Fibroblast of skin of left biceps (primary cell): ENCODE data around the gene ALDH16A1.
"Not testable (repeated sequence)": the region's sequence is repeated elsewhere in the genome, so short reads cannot be mapped to it uniquely, and the experiment has no call there.

Source experiments
- DNase-seq, 2 experiments: peaks; one replicate each; pipeline ENCODE4 v3.0.0-alpha.2; 2013; ENCODE audit warnings: low read depth in 2 of 2

Gene ALDH16A1

DNA sequence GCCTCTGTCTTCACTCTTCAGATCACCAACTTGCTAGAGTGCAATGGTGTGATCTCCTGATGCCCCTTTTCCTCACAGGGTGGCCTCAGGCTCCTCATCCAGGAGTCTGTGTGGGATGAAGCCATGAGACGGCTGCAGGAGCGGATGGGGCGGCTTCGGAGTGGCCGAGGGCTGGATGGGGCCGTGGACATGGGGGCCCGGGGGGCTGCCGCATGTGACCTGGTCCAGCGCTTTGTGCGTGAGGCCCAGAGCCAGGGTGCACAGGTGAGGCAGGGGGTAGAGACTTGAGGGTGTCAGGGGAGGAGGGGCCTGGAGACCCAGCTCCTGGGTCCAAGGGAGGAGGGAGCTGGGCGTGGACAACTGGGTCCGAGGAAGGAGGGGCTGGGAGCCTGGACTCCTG, 9.5 kb downstream of the ALDH16A1 start:
- DNase-seq, result no peak

DNA sequence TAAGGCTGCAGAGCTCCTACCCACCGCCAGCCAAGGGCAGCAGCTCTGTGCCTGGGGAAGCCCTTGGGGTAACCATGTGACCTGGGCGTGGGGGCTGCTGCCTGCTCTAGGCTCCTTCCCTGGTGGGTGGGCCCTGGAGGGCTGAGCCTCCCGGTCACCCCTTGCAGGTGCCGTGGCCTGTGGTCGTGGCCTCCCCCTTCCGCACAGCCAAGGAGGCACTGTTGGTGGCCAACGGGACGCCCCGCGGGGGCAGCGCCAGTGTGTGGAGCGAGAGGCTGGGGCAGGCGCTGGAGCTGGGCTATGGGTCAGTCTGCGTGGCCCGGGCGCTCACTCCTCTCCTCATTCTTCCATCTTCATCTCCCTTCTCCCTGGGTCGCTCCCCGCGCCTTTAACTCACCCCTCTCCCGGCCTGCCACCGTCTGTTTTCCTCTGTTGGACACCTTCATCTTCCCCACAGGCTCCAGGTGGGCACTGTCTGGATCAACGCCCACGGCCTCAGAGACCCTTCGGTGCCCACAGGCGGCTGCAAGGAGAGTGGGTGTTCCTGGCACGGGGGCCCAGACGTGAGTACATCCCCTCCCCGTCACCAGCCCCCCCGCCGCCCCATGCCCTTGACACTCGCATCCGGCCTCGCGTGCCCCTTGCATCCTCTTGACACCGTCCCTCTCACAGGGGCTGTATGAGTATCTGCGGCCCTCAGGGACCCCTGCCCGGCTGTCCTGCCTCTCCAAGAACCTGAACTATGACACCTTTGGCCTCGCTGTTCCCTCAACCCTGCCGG, 11.1 kb downstream of the ALDH16A1 start:
- no peak for DNase-seq

DNA sequence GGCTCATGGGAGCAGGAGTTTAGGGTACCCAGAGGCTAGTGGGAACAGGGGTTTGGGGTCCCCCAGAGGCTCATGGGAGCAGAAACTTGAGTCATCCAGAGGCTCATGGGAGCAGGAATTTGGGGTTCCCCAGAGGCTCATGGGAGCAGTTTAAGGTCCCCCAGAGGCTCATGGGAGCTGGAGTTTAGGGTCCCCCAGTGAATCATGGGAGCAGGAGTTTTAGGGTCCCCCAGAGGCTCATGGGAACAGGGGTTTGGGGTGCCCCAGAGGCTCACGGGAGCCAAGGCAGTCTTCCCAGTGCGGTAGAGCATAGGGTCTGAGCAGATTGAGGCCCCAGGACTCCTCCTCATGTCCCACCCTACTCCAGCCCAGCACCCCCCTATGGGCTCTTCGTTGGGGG, 12.3 kb downstream of the ALDH16A1 start:
- no peak for DNase-seq

DNA sequence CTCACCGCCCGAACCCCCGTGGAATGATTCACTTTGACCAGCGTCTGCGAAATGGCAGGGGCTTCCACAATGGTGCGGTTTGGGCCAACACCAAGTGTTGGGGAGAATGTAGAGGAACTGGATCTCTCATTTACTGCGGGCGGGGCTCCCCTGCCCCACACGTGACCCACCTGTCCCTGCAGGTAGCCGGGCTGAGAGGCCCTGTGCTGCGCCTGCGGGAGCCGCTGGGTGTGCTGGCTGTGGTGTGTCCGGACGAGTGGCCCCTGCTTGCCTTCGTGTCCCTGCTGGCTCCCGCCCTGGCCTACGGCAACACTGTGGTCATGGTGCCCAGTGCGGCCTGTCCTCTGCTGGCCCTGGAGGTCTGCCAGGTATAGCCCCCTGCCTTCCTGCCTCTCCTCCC, 15.2 kb downstream of the ALDH16A1 start:
- DNase-seq, result no peak

DNA sequence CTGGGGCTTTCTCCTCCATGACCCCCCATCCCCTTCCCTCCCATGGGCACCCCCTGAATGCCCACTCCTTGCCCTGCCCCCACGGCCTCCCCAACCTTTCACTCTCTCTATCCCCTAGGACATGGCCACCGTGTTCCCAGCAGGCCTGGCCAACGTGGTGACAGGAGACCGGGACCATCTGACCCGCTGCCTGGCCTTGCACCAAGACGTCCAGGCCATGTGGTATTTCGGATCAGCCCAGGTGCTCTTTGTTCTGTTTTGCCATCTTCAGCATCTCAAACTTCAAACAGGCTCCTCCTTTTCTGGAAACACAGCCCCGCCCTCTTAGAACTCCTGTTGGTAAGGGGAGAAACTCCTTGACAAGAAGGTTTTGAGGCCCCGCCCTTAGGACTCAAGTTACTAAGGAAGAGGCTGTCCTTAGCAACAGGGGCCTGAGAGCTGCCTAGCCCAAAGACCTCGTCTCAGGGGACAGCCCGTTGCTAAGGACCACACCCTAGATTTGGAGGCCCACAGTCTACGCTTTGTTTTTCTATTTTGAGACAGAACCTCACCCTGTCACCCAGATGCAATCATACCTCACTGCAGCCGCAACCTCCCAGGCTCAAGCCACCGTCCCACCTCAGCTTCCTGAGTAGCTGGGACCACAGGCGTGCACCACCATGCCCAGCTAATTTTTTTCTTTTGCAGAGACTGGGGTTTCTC, 15.9 kb downstream of the ALDH16A1 start:
- DNase-seq, result no peak

DNA sequence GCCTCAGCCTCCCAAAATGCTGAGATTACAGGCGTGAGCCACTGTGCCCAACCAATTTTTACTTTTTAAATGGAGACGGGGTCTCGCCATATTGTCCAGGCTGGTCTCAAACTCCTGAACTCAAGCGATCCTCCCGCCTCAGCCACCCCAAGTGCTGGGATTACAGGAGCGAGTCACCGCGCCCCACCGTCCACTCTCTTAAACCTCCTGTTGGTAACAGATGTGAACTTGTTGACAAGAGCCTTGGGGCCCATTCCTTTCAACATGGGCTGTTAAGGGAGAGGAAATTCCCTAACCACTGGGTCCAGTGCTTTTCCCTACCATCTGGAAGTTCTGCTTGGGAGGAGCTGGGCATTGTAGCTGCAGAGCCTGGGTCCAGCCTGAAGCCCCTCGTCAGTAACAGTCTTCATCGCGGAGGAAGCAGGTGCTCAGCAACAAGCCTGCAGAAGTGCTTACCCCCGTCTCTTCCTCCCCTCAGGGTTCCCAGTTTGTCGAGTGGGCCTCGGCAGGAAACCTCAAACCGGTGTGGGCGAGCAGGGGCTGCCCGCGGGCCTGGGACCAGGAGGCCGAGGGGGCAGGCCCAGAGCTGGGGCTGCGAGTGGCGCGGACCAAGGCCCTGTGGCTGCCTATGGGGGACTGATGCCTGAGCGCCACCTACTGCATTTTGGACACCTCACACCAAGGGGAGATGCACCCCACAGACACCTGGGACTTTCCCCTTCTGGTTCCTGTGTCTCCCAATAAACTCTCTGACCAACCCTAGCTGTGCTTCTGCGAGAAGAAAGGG, 17.0 kb downstream of the ALDH16A1 start:
- no peak for DNase-seq

DNA sequence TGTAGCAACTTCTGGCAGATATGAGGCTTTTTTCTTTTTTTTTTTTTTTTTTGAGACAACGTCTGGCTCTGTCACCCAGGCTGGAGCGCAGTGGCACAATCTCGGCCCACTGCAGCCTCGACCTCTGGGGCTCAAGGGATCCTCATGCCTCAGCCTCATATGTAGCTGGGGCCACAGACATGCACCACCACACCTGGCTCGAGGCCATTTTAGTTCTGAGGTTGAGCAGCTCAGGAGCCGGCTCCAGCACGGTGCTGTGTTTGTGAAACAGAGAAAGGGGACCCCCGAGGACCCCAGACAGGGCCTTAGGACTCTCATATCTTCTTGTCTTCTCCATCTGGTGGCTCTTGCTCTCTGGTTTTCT, 17.6 kb downstream of the ALDH16A1 start:
- no peak for DNase-seq

DNA sequence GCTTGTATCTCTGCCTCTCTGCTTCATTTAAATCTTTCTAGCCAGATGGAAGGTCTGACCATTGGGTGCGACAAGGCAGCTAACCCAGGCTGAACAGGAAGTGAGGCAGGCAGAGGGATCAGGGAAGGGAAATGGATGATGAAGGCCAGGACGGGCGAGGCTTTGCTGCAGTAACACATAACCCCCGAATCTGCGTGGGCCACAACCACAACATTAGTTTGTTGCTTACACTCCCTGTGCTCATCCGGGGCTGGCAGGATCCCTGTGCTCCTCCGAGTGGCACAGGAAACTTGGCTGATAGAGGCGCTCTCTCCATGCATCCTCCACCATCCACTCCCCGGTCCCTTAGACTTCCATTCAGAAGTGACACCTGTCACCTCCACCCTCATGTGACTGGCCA, 19.9 kb downstream of the ALDH16A1 start:
- no peak for DNase-seq

DNA sequence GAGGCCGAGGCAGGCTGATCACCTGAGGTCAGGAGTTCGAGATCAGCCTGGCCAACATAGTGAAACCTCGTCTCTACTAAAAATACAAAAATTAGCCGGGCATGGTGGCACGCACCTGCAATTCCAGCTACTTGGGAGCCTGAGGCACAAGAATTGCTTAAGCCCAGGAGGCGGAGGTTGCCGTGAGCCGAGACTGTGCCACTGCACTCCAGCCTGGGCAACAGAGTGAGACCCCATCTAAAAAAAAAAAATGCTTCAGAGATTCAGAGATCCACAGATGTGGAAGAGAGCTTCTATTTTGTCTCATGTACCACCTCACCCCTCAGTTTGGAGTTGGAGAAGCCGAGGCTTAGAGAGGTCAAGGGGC, 20.5 kb downstream of the ALDH16A1 start:
- not testable (repeated sequence) for DNase-seq

DNA sequence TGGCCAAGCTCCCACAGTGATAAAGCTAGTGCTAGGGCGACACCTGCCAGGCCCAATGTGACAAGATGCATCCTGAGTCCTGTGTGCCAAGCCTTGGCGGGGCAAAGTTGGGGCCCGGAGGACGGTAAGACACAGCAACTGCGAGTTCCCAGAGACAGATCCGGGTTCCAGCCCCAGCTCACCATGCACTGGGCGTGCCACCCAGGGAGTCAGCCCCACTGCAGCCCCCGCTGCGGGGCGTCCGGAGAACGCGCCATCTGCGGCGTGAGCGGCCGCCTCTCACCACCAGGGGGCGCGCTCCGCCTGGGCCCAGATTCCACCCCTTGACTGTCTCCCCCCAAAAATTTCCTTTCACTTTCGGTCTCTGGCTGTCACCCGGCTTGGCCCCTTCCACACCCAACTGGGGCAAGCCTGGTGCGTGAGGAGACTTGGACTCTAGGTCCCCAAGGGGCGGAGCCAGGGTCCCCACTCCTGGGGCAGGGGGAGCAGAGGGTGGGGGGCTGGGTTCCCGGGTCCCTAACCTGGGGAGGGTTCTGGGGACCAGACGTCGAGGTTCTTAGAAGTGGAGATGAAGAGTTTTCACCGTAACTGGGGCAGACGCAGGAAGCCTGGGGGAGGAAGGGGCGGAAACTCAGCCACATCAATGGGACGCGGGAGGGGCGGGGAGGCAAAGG, 21.0 kb downstream of the ALDH16A1 start, which contains the start of gene FLT3LG:
FLT3LG (plus strand) TSS at position 348 of the 674 bp plus-strand sequence. CDS start 425 bp downstream, outside the sequence.
- DNase-seq, result no peak

DNA sequence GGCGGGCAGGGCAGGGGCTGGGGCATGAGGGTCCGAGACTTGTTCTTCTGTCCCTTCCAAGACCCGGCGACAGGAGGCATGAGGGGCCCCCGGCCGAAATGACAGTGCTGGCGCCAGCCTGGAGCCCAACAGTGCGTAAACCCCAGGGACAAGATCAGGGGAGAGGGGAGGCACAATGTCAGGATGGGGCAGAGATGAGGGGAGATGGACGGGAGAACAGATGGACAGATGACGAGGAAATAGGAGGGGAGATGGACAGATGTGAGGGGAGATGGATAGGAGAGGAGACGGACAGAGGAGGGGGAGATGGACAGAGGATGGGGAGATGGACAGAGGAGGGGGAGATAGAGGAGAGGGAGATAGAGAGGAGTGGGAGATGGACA, 21.5 kb downstream of the ALDH16A1 start:
- no peak for DNase-seq

DNA sequence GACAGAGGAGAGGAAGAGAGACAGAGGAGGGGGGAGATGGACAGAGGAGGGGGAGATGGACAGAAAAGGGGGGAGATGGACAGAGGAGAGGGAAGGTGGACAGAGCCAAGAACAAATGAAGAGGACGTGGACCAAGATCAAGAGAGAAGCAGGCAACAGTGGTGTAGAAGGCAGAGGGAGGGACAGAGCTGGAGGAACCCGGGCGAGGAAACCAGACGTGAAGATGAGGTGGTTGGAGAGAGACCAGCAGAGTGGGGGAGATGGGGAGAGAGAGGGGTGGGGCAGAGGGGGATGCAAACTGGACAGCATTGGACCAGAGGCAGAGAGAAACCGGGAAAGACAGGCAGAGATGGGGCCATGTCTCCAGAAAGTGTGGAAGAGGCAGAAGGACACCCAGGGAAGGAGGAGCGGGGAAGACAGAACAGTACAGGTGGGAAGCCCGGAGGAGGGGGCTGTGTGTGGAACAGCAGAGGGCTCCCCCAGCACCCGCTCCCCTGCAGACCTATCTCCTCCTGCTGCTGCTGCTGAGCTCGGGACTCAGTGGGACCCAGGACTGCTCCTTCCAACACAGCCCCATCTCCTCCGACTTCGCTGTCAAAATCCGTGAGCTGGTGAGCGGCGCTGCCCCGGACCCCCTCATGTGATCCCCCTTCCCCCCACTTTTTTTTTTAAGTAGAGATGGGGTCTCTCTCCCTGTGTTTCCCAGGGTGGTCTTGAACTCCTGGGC, 22.3 kb downstream of the ALDH16A1 start:
- no peak for DNase-seq

DNA sequence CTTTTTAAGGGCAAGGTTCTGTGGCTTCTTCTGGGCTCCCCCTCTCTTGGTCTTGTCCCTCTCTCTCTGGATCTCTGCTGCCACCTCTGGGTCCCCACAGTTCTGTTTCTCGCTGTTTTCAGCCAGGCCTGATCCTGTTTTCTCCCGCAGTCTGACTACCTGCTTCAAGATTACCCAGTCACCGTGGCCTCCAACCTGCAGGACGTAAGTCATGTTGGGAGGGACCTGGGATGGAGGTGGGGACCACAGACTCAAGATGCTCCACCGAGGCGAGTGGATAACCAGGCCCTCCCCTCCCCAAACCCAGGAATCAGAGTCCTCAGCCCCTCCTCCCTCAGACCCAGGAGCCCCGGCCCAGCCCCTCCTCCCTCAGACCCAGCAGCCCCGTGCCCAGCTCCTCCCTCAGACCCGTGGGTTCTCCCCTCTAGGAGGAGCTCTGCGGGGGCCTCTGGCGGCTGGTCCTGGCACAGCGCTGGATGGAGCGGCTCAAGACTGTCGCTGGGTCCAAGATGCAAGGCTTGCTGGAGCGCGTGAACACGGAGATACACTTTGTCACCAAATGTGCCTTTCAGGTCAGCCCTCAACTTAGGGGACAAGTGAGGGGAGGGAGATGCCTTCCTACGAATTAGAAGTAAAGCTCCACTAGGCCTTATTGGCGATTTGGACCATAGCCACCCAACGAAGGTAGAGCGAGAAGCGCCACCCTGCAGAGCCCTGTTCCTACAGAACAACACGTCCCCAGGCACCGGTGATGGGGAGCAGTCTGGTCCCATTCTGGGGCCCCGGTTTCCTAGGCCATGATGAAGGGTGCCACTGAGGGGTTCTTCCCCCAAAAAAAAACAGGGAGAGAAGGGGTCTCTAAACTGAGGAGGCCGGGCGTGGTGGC, 23.2 kb downstream of the ALDH16A1 start:
- DNase-seq, result no peak

DNA sequence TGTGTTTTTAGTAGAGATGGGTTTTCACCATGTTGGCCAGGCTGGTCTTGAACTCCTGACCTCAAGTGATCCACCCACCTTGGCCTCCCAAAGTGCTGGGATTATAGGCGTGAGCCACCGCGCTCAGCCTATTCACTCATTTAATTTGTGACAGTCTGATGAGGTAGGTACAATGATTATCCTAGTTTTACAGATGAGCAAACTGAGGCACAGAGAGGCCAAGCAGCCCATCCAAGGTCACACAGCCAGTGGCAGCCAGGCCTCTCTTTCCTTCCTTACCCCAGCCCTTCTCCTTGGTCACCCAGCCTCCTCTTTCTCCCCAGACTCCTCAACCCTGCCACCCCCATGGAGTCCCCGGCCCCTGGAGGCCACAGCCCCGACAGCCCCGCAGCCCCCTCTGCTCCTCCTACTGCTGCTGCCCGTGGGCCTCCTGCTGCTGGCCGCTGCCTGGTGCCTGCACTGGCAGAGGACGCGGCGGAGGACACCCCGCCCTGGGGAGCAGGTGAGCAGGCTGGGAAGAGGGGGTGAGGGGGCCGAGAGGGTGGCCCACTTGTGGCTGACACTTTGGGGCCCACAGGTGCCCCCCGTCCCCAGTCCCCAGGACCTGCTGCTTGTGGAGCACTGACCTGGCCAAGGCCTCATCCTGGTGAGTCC, 27.1 kb downstream of the ALDH16A1 start:
- no peak for DNase-seq

DNA sequence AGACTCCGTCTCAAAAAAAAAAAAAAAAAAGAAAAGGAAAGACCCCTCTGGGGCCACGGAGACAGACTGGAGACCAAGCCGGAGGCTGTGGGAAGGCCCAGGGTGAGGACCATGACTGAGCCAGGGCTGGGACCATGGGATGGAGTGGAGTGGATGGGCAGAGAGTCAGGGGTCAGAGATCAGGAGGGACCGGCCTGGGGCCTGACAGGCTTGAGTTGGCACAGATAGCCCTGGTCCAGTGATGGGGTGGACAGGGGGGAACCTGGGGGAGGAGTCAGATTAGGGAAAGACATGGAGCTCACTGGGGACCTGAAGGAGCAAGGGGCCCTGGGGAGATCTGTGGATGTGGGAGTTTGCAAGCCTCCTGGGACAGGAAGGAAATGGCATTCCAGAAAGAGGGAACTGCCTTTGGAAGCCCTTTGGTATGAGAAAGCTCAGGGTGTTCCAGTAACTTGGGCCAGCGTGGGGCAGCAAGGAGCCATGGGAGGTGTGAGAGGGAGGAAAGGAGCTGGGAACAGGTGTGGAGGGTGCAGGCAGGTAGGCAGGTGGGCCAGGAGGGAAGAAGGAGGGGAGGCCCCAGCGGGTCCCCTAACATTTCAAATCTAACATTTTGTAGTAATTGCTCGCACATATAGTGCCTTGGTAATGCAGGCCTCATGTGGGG, 28.1 kb downstream of the ALDH16A1 start:
- no peak for DNase-seq

DNA sequence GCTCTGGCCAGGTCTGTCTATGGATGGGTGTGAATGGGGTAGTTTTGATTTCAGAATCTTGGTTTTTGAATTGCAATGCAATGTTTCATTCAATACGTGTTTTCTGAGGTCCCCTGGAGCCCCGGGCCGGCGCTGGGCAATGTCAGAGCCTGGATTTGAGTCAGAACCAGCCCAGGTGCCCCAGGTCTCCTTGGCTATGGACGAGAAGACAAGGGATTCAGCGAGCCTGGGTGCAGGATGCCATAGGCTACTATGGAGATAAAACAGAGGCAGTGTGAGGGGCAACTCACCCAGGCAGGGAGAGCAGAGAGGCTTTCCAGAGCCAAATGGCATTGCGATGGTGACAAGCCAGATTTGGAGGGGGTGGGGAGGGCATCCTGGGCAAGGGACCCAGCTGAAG, 33.2 kb downstream of the ALDH16A1 start:
- DNase-seq, result no peak

DNA sequence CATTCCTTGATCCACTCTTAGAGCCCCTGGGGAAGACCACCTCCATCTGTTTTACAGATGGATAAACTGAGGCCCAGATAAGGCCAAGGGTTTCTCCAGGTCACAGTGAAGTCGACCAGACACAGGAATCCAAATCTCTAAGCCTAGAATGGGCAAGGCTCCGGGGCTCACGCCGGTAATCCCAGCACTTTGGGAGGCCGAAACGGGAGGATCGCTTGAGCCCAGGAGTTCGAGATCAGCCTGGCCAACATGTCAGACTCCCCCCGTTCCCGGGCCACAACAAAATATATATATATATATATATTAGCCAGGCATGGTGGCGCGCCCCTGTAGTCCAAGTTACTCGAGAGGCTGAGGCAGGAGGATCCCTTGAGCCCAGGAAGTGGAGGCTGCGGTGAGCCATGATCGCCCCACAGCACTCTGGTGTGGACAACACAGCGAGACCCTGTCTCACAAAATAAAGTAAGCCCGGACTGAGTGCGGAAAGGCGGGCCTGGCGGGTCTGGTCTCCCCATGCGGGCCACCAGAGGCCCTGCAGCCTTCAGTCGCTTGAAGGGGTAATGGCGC, 33.8 kb downstream of the ALDH16A1 start:
- no peak for DNase-seq

DNA sequence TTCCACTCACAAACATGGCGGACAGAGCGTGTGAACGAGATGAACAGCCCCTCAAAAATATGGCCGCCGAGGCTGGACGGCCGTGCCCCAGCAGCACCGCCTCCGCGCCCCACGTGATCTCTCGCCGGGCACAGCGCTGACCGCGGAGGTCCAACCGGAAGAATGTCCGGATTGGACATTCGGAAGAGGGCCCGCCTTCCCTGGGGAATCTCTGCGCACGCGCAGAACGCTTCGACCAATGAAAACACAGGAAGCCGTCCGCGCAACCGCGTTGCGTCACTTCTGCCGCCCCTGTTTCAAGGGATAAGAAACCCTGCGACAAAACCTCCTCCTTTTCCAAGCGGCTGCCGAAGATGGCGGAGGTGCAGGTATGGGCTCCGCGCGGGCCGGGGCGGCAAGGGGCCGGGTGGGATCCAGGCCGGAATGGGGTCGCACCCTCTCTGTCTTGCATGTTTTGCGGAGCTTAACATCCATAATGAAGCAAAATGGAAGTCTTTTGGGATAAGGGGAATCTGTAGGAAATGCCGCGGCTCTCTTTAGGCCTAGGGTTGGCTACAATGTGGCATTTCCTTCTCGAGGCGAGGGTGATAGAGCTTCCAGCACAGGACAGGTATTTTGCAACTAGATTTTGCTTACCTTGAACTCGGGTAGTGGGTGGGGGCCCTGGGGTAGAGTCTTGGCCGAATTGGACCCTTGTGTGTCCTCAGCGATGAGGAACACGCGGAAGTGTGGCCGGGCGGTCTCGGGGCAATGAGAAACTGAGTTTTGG, 34.4 kb downstream of the ALDH16A1 start, which contains the start of gene RPL13A:
RPL13A (plus strand) TSS at position 332 of the 769 bp plus-strand sequence; CDS start at position 354, 22 bp downstream.
- peak; percentile 99 for DNase-seq
